Activated CD4-positive, alpha-beta T cell treated with anti-CD3 and anti-CD28 coated beads for 1 hour (primary cell): ENCODE results near the gene SHISA7.
"Not testable (repeated sequence)": the region's sequence is repeated elsewhere in the genome, so short reads cannot be mapped to it uniquely, and the experiment has no call there.

Experiments
- DNase-seq: peaks from one replicate; pipeline ENCODE4 v3.0.0-alpha.2; 2020

The SHISA7 gene

DNA sequence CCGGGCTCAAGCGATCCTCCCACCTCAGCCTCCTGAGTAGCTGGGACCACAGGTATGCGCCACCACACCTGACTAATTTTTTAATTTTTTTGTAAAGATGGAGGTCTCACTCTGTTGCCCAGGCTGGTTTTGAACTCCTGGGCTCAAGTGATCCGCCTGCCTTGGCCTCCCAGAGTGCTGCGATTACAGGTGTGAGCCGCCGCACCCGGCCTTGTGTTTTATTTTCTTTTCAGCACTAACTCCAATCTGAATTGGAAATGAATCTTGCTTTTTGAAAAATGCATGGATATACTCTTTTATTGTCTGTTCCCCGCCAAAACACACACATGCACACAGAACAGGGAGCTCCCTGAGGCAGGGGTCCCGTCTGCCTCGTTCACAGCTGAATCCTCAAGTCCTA, 19.6 kb upstream of the SHISA7 start:
- no peak for DNase-seq

DNA sequence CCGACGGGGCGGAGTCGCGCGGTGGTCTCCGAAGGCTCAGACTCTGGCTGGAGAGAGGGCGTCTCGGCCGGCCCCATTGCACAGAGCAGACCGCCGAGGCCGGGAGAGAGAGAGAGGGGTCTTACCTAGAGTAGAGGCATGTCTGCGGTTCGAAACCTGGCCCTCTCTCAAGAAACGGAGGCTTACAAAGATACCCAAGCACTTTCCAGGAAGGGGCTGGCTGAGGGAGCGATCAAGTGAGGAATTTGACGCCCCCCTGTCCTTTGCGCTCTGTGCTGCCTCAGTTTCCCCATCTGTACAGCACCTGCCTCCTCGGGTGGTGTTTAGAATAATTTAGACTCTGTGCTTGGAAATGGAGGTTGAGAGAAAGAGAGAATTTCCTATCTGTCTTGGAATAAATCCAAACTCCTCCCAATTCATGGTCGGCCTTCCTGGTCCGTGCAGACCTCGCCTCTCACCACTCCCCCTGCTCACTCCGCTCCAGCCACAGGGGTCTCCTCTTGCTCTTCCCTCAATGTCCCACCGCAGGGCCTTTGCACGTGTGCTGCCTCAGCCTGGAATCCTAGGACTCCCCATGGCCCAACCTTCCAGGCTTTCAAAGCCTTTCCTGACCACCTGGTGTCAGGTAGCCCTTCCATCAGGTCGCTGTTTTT, 19.0 kb upstream of the SHISA7 start:
- DNase-seq: no peak

DNA sequence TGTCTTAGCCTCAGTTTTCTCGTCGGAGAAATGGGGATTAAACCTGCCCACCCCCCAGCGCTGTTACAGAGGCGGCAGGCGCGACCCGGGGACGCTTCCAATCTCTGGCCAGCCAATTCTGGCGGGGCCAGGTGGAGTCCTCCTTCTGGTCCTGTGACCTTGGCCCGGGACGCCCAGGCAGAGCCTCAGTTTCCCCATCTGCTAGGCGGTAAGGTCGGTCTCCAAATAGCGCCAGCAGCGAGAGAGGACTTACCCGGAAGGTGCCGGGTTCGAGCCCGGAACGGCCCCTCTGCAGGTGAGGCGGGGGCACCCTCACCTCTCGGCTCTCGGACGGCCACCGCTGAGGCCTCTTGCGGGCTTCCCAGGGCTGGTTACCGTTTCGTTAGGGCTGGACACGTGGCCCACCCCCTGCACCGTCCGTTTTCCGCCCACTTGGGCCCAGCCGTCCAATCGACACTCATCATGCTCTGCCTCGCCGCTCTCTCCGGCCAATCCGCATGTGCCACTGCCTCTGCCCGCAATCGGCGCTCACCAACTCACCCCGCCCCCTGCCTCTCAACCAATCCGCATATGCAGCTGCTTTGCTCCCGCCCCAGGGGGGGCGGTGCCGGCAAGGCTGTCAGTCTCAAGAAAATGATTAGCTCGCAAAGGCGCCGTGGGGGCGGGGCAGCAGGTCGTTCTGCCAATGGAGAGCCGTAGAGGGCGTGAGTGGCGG, 18.3 kb upstream of the SHISA7 start, which contains the start of gene ISOC2:
TSS of gene ISOC2 (minus strand) at position 384 of the 715 bp plus-strand sequence. CDS start 5,156 bp downstream, outside the sequence.
- DNase-seq: peak; percentile 100

DNA sequence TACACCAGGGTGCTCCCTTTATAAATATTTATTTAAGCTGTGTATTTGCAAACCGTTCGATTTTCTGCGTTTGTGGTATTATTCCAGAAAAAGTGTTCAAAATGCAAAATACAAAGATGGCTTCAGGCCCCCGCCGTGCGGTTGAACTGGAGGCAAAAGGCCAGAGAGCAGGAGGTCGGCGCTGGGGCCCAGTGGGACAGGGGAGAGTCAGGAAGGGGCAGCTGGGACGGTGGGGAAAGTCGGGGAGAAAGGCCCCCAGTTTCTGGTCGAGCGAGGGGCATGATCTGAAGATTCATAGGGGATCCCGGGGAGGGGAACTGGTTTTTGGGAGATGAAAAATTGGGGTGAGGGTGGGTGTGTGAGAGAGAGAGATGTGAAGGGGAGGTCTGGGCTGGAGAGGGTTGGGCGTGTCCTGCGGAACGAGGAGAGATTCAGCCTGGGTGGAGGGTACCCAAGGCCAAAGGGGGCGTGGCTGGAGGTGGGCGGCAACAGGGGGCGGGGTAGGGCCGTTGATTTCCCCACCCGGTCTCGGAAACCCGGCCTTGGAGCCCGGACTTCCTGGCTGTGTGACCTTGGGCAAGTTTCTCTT, 17.7 kb upstream of the SHISA7 start:
- no peak for DNase-seq

DNA sequence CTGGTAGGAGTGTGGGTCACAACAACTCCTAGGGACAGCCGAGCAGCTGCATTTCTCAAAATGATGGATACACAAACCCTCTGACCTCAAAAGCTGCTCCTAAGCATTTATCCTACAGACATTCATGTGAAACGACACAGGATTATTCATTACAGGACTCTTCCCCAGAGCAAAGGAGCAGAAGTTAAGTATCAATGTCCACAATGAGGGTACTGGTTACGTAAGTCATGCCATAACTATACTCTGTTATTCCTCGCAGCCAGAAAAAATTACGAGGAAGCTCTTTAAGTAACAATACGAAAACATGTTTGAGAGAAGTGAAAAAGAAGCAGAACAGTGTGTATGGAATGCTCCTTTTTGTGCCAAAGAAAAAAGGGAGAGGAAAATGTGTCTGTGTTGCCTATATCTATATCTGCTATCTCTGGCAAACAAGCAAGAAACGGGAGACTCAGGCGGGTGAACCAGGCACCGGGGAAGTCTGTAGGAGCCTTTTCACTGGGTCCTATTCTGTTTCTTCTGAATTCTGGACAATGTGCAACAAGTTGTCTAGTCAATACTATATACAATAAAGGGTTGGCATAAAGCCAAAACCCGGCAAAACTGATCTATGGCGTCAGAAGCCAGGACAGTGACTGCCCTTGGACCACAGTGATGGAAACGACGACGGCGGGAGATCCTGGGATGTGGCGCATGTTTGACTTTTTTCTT, 17.0 kb upstream of the SHISA7 start:
- no peak for DNase-seq

DNA sequence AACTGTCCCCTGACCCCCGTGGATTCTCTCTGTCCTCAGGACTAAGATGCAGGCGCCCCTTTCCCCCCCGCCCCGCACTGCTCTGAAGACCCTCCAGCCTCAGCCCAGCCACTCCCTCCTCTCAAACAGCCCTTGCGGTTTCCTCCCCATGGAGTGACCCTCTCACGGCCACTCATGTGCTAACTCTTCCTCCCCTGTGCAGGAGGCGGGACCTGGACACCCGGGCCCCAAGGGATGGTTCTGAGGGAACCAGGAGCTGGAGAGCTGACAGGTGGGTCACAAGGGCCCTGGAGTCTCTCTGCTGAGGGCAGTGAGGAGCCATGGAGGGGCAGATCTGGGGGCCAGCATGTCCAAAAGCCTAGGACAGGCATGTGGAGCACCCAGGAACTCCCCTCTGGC, 16.4 kb upstream of the SHISA7 start:
- DNase-seq: no peak

DNA sequence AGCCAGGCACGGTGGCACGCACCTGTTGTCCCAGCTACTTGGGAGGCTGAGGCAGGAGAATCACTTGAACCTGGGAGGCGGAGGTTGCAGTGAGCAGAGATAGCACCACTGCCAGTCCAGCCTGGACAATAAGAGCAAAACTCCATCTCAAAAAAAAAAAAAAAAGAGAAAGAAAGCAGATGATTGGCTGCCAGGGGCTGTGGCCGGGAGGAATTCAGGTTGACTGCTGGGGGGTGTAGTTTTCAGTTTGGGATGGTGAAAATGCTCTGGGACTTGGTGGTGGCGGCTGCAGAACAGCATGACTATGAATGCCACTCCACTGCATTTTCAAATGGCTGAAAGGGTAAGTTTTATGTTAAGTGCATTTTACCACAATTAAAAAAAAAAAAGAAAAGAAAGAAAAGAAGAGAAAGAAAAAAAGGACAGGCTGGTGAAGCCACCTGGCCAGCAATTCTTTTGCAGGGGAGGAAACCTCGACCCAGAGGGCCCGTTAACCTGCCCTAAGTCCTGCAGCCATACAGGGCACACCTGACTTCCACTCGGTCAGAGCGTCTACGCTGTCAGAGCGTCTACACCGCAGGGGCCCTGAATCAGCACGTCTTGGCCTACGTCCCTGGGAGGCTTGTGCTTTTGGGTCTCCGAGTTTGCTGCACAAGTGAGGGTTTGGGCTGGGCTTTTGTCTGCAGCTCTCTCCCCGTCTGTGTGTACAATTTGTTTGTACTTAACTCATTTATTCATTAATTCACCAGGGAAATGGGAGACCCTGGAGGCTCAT, 14.8 kb upstream of the SHISA7 start:
- DNase-seq: no peak

DNA sequence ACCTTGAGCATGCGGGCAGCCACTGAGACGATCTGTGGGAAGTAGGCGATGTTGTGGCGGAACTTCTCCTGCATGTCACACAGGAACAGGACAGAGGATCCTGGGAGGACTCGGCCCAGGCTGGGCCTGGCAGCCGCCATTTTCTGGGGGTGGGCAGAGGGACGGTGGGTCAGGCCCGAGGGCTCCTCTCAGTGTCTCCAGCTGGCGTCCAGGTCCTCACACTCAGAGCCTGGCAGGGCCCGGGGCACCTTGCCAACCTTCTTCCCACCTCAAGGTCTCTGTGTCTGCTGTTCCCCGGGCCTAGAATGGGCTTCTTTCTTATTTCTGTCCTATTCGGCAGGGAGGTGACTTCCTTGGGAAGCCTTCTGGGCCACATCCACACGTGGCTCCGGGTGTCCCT, 13.2 kb upstream of the SHISA7 start:
- DNase-seq: no peak

DNA sequence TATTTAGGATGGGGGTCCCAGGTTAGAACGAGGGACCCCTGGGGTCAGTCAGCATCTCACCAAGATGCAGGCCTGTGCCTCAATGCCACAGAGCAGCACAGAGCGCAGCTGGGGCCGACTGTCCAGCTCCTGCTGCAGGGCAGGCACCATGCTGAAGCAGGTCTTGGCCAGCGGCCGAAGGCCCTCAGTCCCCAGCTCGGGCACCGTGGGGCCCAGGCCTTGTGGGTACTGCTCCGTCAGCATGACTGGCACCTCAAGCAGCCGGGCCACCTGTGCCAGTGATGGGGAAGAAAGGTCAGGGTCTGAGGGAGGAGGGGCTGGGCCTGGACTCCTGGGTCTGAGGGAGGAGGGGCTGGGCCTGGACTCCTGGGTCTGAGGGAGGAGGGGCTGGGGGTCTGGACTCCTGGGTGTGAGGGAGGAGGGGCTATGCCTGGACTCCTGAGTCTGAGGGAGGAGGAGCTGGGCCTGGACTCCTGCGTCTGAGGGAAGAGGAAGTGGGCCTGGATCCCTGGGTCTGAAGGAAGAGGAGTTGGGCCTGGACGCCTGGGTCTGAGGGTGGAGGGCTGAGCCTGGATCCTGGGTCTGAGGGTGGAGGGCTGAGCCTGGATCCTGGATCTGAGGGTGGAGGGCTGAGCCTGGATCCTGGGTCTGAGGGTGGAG, 12.6 kb upstream of the SHISA7 start:
- DNase-seq: no peak

DNA sequence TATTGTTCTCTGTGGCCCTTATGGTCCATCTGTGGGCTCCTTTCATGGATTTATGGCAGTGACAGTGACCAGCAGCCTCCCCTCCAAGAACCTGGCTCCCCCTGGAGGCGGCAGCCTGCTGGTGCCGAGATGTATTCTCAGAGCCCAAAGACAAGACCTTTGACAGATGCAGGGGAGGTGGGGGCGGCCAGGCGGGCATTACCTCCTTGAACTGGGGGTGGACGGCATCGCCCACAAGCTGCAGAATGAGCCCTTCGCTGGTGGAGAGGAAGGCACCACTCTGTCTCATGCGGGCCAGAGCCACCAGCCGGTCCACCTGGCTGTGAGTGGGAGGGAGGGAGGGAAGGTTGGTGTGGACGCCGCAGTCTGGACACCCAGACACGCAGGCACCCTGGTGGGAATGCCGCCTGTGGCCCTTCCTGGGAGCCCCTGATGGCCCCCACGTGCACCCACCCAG, 11.7 kb upstream of the SHISA7 start:
- peak; percentile 31 for DNase-seq

DNA sequence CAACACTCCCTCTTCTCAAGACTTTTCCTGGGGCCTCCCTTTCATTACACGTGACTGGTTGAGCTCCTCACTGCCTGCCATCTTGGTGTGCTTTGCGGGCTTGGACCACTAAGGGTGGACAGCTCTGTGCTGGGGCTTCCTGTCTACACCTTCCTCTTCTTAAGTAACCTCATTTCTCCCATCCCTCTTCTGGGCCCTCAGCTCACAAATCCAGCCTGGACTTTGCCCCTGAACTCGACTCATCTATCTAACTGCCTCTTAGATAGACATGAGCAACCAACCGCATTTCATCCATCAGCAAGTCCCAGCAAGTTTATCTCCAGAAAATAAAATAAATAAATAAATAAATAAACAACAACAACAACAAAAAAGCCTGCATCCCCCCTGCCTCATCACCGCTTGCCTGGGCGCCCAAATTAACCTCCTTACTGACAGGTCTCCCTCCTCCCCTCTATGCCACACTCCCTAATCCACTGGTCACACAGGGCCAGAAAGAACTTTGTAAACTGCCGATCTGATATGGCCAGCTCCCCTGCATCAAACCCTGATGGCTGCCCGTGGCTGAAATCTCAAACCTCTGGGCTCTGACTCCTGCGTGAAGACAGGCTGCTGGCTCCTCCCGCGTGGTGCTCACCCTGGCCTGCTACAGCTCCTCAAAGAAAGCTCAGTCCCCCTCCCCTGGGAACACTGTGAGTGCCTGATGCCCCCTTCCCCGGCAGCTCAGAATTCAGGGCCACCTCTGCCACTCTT, 10.6 kb upstream of the SHISA7 start:
- DNase-seq: no peak

DNA sequence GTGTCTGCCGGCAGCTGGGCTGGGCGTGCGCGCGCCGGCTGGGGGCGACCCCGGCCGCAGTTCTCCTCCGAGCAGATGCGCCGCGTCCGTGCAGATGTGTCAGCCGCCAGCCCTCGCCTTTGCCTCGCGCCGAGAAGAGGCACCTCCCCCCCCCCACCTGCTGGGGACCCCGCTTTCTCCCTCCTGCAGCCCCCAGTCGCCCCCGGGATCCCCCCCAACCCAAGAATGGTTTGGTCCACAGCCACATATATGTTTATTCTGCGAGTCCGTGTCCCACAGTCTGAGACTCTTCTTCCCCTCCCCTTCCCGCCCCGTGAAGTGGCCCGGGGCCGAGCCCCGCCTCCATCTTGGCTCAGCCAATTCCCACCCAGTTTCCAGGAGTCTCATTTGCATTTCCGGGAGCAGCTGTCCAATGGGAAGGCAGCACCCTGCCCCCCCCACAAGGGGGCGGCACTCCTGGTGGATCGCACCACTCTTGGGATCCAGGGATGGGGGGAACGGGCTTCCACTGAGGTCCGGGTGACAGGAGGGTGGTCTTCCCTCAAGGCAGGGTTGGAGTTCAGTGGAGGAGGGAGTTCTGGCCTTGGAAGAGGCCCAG, 9.7 kb upstream of the SHISA7 start:
- no peak for DNase-seq

DNA sequence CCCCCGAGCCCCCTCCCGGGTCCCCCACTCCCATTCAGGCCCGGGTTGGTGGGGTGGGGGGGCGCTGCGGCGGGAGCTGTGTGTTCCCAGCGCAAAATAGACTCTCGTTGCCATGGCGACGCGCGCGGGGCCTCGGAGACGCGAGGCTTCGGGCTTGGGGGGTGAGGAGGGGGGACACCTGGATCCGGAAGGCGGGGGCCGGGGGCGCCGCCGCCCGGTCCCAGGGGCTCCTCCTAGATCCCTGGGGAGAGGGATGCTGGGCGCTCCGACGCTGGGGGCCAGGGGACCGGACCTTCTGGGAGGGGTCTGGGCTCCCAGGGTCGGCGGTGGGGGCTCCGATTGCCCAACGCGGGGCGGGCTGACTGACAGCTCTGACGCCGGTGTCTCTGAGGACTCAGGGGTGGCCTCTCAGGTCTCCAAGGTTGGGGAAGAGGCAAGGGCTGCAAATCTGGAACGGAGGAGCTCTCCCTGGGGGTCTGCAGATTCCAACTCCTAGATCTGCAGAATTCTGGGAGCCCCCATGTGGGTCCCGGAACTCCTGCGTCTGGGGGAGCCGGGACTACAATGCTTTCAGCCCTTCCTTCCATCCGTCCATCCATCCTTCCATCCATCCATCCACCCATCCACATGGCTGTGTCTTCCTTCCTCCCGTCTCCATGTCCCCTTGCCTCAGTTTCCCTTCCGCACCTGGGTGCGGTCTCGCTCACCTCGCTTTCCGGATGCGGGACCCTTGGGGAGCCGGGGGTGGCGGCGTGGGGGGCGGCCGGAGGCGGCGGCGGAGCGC, 9.1 kb upstream of the SHISA7 start:
- no peak for DNase-seq

DNA sequence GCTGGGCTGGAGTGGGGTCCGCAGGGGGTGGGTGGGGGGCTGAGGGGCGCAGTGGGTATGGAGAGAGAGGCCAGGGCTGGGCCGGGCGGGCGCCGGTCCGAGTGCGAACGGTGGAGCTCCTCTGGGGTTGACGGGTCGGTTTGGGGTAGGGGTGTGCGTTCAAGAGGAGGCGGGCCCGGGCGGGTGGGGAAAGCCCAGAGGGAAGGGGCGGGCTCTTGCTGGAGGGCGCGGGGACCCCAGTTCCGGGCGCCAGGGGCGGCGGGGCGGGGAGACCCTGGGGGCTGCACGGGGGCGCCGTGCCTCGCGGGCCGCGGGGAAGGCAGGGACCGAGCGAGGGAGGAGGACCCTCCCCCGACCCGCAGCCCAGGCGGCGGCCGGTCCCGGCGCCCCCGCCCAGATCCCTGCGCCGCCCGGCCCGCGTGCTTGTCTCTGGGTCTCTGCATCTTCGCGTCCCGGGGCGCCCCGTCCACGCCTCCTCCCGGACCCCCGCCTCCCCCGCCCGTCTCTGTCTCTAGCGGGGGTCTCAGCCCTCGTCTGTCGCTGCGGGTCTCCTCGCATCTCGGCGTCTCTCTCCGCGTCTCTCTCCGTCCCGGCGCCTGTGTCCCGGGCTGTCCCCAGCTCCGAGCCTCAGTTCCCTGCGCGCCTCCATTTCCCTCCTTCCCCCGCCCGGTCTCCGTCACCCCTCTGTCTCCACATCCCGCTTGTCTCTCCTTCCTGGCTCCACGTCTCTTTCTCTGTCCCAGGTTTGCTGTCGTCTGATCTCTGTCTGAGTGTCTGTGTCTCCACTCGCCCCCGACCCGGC, 8.3 kb upstream of the SHISA7 start:
- no peak for DNase-seq

DNA sequence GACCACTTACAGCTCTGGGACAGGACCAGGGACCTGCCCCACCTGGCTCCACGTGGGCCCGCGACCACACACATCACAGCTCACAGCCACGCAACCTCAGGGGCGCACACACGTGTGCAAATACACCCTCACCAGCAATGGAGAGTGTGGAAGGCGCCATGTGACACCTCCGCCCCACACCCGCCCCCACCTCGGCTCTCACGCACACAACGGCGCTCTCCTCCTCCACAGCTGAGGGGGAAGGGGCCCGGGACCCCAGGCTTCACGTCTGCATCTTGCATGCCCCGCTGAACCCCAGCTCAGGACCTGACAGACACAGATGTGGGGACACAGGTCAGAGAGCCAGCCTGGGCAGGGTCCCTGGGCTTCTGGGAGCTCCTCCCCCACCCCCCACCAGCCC, 6.4 kb upstream of the SHISA7 start:
- DNase-seq: no peak

DNA sequence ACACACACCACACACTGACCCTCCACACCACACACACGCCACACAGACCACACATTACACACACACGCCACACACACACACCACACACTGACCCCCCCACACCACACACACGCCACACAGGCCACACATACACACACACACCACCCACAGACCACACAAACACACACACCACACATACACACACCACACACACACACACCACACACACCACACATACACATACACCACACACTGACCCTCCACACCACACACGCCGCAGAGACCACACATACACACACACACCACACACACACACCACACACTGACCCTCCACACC, 5.0 kb upstream of the SHISA7 start:
- DNase-seq: not testable (repeated sequence)

DNA sequence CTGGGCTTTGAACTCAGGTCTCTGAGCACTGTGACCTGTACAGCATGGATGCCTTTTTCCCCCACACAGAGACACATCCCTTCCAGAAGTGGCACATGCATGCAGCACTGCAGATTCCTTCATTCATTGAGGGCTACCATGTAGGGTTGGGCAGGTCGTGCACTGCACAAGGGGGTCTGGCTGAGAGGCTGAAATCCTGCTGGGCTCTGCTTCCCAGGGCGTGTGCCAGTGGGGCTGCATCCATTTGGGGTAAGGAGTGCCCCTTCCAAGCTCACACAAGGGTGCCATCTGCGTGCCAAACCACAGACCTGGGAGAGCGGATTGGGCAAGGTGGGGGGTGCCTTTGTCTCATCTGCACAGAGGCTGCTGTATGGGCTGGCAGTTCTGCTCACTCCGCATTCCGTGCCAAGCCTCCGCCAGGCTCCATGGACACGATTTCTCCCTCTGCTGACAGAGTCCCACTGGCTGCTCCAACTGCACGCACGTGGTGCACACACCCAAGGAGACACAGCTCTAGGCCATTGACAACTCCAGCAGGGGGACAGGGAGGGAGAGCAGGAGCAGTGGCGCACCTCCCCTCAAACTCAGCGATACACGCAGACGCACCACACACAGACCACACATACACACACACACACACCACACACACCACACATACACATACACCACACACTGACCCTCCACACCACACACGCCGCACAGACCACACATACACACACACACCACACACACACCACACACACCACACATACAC, 4.5 kb upstream of the SHISA7 start:
- no peak for DNase-seq

DNA sequence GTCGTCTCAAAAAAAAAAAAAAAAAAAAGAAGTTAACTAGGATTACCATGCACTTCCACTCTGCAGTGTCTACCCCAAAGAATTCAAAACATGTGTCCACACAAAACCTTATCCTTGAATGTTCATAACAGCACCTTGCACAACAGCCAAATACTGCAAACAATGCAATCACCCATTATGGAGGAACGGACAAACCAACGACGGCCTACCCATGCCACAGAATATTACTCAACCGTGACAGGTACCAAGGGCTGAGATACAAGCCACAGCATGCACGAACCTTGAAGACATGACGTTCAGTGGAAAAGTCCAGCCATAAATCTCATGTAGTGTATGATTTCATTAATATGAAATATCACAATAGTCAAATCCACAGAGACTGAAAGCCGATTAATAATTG, 3.0 kb upstream of the SHISA7 start:
- DNase-seq: no peak

DNA sequence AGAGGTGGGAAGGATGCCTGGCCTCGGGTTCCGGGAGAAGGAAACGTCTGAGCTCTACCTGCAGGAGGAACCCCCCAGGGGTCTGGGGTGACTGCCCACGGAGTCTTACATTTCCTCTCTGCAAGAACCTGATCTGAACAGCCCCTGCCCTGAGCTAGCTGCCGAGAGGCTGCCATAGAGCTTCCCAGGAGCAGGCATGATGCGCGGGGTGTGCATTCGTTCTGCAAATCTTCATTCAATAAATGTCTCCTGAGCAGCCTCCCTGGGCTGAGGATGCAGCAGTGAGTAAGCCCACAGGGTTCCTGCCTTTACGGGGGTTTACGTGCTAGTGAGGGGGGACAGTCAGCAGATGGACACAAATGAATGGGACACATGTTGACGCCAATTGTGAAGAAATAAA, 1.5 kb upstream of the SHISA7 start:
- no peak for DNase-seq
